ENCODE results near the gene CHCHD2.
"Not testable (repeated sequence)": the region's sequence is repeated elsewhere in the genome, so short reads cannot be mapped to it uniquely, and the experiment has no call there.

CHCHD2 gene

DNA sequence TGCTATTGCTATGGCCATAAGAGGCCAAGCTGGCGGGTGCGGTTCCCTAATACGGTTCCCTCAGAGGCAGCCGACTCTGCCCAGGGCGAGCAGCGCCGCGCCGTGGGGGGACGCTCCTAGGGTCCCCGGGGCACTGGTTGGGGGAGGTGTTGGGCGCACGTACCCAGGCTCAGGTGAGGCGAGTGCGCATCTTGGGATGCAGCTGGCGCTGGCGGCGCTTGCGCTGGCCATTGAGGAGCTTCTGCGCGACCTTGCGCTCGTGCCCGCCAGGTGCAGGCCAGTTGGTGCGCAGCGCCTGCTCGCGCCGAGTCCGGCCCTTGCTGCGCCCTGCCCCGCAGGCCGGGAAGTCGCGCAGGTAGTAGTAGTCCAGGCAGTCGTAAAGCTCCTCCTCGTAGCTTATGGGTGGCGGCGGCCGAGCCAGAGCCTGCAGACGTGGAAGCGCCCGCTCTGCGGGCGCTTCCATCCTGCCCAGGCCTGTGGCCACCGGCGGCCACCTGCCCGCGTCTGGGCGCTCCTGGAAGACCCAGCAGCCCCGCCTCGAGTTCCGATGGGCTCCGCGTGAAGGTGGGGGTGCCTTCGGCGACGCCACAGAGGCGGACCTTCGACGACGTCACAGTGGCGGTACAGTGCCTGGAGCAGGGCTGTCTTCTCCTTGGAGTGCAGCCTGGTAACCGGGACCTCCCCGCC is 9.7 kb upstream of the CHCHD2 start, which contains the start of gene NUPR2:
Gene NUPR2, minus strand, starts transcription at position 566 of the 687 bp plus-strand sequence. Its CDS starts 103 bp downstream, at position 463.
- TF ChIP-seq, protein P1, sequence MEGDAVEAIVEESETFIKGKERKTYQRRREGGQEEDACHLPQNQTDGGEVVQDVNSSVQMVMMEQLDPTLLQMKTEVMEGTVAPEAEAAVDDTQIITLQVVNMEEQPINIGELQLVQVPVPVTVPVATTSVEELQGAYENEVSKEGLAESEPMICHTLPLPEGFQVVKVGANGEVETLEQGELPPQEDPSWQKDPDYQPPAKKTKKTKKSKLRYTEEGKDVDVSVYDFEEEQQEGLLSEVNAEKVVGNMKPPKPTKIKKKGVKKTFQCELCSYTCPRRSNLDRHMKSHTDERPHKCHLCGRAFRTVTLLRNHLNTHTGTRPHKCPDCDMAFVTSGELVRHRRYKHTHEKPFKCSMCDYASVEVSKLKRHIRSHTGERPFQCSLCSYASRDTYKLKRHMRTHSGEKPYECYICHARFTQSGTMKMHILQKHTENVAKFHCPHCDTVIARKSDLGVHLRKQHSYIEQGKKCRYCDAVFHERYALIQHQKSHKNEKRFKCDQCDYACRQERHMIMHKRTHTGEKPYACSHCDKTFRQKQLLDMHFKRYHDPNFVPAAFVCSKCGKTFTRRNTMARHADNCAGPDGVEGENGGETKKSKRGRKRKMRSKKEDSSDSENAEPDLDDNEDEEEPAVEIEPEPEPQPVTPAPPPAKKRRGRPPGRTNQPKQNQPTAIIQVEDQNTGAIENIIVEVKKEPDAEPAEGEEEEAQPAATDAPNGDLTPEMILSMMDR (IDR thresholded peaks at IDR 0.05; ENCODE audit: extremely low read depth, insufficient read depth, missing control alignments) = no peak
- DNase-seq (ENCODE audit: low spot score) = no peak
- in situ Hi-C loops (cut with MboI; ENCODE audit: low pct_unique_long_range_greater_than_20kb, low sequenced_read_pairs, unreplicated experiment) = no loop called here

DNA sequence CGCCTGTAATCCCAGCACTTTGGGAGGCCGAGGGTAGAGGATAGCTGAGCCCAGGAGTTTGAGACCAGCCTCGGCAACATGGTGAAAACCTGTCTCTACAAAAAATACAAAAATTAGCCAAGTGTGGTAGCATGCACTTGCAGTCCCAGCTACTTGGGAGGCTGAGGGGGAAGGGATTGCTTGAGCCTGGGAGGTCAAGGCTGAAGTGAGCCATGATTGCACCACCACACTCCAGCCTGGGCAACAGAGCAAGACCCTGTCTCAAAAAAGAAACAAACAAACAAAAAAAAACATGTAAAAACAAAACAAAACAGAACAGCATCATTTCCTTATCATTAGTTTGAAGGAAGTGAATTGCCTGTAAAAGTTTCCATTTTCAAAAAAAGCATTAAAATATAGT is 6.0 kb upstream of the CHCHD2 start:
- in situ Hi-C loops (cut with MboI; ENCODE audit: low pct_unique_long_range_greater_than_20kb, low sequenced_read_pairs, unreplicated experiment); DNase-seq (ENCODE audit: low spot score): not testable (repeated sequence)

DNA sequence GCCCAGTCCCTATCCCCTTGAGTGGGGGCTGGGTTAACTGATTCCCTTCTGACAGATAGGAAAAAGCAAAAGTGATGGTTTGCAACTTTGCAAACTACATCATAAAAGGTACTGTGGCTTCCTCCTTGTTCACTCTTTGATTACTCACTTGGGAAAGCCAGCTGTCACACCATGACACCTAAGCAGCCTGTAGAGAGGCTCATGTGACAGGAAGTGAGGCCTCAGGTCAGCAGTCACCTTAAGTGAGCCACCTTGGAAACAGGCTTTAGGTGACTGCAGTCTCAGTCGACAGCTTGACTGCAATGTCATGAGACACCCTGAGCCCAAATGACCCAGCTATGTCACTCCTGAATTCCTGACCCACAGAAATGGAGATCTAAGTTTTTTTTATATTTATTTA is 4.3 kb upstream of the CHCHD2 start:
- in situ Hi-C loops (cut with MboI; ENCODE audit: low pct_unique_long_range_greater_than_20kb, low sequenced_read_pairs, unreplicated experiment) = no loop called here
- DNase-seq (ENCODE audit: low spot score) = no peak
- TF ChIP-seq, protein P1 (IDR thresholded peaks at IDR 0.05; ENCODE audit: extremely low read depth, insufficient read depth, missing control alignments) = no peak

DNA sequence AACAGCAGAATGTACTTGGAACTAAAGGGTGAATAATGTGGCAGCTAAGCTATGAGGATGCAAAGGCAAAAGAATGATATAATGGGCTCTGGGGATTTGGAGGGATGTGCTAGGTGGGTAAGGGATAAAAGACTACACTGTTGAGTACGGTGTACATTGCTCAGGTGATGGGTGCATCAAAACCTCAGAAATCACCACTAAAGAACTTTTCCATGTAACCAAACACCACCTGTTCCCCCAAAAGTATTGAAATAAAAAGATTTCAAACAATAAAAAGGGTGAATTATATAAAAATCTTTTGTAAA is 1.6 kb upstream of the CHCHD2 start:
- no peak for DNase-seq (ENCODE audit: low spot score)
- TF ChIP-seq, protein P1 (IDR thresholded peaks at IDR 0.05; ENCODE audit: extremely low read depth, insufficient read depth, missing control alignments) = no peak
- in situ Hi-C loops (cut with MboI; ENCODE audit: low pct_unique_long_range_greater_than_20kb, low sequenced_read_pairs, unreplicated experiment) = no loop called here

DNA sequence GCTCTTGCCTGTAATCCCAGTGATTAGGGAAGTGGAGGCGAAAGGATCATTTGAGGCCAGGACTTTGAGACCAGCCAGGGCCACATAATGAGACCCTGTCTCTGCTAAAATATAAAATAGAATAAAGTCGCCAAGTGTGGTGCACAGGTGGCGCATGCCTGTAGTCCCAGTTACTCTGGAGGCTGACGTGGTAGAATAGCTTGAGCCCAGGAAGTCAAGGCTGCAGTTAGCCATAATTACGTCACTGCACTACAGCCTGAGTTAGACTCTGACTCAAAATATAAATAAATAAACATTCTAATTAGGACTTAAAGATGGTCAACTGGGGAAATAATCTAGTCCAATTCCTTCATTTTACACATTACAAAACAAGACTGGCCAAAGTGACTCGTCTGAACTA is 768 bp downstream of the CHCHD2 start:
- in situ Hi-C loops (cut with MboI; ENCODE audit: low pct_unique_long_range_greater_than_20kb, low sequenced_read_pairs, unreplicated experiment) = no loop called here
- TF ChIP-seq, protein P1 (IDR thresholded peaks at IDR 0.05; ENCODE audit: extremely low read depth, insufficient read depth, missing control alignments) = no peak
- no peak for DNase-seq (ENCODE audit: low spot score)

DNA sequence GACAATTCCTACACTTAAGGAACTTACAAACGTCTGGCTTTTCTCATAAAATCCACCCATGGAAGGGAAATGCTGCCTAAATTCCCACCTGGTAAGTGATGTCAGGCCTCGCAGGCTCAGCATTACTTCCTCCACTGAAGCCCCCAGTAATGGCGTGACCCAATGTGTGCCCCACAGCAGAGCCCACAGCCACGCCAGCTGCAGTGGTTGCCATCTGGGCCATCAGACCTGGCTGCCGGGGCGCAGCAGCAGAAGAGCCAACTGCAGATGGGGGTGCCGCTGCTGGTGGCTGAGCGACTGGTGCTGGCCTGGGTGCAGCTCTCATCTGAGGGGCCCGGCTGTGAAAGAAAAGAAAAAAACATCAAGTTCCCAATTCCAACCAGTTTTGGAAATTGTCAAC is 2.1 kb downstream of the CHCHD2 start:
- in situ Hi-C loops (cut with MboI; ENCODE audit: low pct_unique_long_range_greater_than_20kb, low sequenced_read_pairs, unreplicated experiment); DNase-seq (ENCODE audit: low spot score): not testable (repeated sequence)

DNA sequence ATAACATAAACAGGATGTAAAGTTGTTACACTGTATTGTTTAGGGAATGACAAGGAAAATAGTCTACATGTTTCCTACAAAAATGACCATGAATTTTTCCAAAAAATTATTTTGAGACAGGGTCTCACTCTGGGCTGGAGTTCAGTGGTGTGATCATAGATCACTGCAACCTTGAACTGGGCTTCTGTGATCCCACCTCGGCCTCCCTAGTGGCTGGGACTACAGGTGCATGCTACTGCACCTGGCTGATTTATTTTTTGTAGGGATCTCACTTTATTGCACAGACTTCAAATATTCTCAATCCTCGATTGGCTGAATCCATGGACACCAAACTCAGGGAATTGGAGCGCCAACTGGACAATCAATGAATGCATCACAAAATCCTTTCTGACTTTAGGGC is 6.6 kb downstream of the CHCHD2 start:
- TF ChIP-seq, protein P1 (IDR thresholded peaks at IDR 0.05; ENCODE audit: extremely low read depth, insufficient read depth, missing control alignments) = no peak
- no peak for DNase-seq (ENCODE audit: low spot score)
- in situ Hi-C loops (cut with MboI; ENCODE audit: low pct_unique_long_range_greater_than_20kb, low sequenced_read_pairs, unreplicated experiment) = loop anchor here (25.0 kb wide), 1 partner anchor 462 kb away; no protein-coding TSS in a partner anchor

DNA sequence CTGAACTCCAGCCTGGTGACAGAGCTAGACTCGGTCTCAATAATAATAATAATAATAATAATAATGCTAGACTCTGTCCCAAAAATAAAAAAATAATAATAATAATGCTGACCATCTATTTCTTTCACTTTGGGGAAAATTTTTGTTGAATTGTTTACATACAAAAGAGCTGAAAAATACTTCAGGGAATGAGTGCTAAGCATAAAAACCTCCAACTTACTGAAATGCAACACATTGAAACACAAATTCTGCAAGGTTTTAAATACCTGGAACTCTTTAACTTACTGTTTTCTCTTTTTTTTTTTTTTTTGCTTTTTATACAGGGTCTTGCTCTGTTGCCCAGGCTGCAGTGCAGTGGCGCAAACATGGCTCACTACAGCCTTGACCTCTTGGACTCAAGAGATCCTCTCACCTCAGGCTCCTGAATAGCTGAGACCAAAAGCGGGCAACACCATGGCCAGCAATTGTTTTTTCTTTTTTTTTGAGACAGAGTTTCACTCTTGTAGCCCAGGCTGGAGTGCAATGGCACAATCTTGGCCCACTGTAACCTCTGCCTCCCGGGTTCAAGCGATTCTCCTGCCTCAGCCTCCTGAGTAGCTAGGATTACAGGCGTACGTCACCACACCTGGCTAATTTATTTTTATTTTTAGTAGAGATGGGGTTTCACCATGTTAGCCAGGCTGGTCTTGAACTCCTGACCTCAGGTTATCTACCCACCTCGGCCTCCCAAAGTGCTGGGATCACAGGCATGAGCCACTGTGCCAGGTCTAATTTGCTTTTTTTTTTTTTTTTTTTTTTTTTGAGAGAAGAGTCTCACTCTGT is 7.9 kb downstream of the CHCHD2 start:
- in situ Hi-C loops (cut with MboI; ENCODE audit: low pct_unique_long_range_greater_than_20kb, low sequenced_read_pairs, unreplicated experiment) = loop anchor here (25.0 kb wide), 1 partner anchor 461 kb away; no protein-coding TSS in a partner anchor

More for the DNA sequence above, 7.9 kb downstream of the CHCHD2 start:
- not testable (repeated sequence) for DNase-seq (ENCODE audit: low spot score)
